ENCODE measurements around the gene MARCHF10. TPM values are rescaled to one million over a fixed set of nuclear protein-coding genes. Genes with fewer than 3 reads are reported as not detected.

MARCHF10 gene
- total RNA-seq, 2 experiments from 2014 or later: not detected

DNA sequence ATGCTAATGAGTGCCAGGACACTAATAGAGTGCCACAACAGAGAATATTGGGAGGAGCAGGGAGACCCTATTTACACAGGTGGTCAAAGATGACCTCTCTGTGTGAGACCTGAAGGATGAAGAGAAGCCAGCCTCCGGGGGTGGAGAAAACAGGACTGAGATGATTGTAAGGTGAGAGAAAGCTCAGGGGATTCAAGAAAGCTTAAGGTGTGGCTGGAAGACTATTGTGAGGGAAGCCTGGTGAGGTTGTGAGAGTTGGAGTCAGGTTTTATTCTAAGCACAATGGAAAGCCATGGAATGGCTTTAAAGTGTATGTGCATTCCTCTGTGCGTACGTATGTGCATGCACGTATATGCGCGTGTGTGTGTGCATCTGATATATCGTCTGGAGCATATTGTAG is 10.4 kb upstream of the MARCHF10 start:
- Mint-ChIP-seq H3K4me1 (ENCODE audit: low read depth) (peaks cover 7% of the 10 kb centered on the region), H3K27me3 (ENCODE audit: low read depth) (peaks cover 17% of the 10 kb centered on the region), H3K27ac (no peak overlapping the region), H3K4me3 (no peak overlapping the region), H3K36me3 (ENCODE audit: low read depth) (no peaks in the 10 kb centered on the region), H3K9me3 (ENCODE audit: insufficient read depth) (peaks cover 5% of the 10 kb centered on the region)
- ChIA-PET CTCF (no interaction called here), POLR2A (interaction anchor here (0.7 kb wide), 1 partner anchor 788 kb away, joined by 4 read pairs; no protein-coding TSS in a partner anchor)
- DNase-seq (no peak), ATAC-seq (no peak)

DNA sequence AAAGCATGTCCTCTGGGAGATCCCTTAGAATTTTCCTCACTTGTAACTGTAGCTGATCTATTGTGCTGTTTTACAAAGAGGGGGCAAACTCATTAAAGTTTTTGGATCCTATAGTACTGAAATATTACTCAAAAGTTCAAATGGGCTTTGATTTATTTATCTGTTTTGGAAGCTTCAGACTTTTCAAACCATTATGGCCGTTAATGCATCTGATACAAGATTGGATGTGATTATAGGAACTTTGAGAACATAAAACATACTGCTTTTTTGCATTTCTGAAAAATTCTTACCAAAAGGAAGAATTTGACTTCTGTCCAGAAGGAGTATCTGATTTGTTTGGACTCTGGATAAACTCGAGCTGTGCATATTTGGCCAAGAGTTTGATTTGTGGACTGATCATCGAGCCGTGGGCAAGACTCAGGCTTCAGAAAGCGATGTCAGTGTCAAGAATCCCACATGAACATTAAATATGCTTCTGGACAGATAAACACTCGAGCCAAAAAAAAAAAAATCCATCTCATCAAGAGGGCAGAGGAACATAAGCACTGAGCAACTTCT is 8.2 kb upstream of the MARCHF10 start:
- POLR2A ChIA-PET: no interaction called here
- no peak overlapping the region for H3K27ac Mint-ChIP-seq
- ATAC-seq (no peak), DNase-seq (no peak)
- H3K27me3 Mint-ChIP-seq (ENCODE audit: low read depth): peaks cover 21% of the 10 kb centered on the region
- no peak overlapping the region for H3K4me3 Mint-ChIP-seq
- H3K4me1 Mint-ChIP-seq (ENCODE audit: low read depth): peaks cover 7% of the 10 kb centered on the region
- CTCF ChIA-PET: no interaction called here
- no peaks in the 10 kb centered on the region for H3K36me3 Mint-ChIP-seq (ENCODE audit: low read depth)
- peaks cover 5% of the 10 kb centered on the region for H3K9me3 Mint-ChIP-seq (ENCODE audit: insufficient read depth)

DNA sequence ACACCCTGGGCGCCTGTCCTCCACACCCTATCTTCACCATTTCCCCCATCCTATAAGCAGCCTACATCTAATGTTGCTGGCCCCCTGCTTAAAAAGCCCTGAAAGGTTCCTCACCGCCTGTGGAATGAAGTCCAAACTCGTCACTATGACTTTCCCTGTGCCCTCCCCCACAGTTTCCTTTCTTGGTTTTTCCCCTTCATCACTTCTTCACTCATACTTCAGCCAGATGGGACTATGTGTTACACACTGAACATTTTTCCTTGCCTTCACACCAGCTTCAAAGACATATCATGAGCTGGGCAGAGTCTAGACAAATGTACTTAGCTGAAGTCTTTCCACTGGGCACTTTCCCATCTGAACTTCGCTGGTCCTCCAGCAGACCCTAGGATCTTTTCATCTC is 1.5 kb upstream of the MARCHF10 start:
- H3K27me3 Mint-ChIP-seq (ENCODE audit: low read depth): peaks cover 46% of the 10 kb centered on the region
- H3K4me1 Mint-ChIP-seq (ENCODE audit: low read depth): no peaks in the 10 kb centered on the region
- H3K36me3 Mint-ChIP-seq (ENCODE audit: low read depth): no peaks in the 10 kb centered on the region
- H3K27ac Mint-ChIP-seq: no peak overlapping the region
- ChIA-PET POLR2A (no interaction called here), CTCF (no interaction called here)
- ATAC-seq: no peak
- no peak overlapping the region for H3K4me3 Mint-ChIP-seq
- peaks cover 5% of the 10 kb centered on the region for H3K9me3 Mint-ChIP-seq (ENCODE audit: insufficient read depth)
- no peak for DNase-seq

DNA sequence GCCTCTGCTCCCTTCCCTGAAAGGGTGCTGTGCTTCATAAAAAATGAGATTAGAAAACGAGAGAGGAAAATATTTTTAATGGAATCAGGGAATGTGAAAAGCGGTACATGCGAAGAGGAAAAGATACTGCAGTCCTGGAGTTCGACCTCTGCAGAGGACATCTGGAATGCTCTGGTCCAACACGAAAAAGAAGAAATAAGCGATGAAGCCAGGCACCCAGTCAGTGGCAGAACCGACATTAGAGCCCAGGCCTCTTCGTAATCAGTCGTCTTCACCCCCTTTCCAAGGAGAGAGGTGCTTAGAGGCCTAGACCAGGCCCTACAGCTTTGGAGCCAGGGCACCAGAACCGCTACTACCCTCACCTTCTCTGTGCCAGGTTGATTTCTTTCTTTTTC is 459 bp upstream of the MARCHF10 start:
- Mint-ChIP-seq H3K27me3 (ENCODE audit: low read depth) (peaks cover 40% of the 10 kb centered on the region), H3K4me1 (ENCODE audit: low read depth) (no peaks in the 10 kb centered on the region), H3K27ac (no peak overlapping the region), H3K4me3 (no peak overlapping the region), H3K36me3 (ENCODE audit: low read depth) (no peaks in the 10 kb centered on the region), H3K9me3 (ENCODE audit: insufficient read depth) (peaks cover under 1% of the 10 kb centered on the region)
- ChIA-PET POLR2A (no interaction called here), CTCF (no interaction called here)
- DNase-seq (no peak), ATAC-seq (no peak)

DNA sequence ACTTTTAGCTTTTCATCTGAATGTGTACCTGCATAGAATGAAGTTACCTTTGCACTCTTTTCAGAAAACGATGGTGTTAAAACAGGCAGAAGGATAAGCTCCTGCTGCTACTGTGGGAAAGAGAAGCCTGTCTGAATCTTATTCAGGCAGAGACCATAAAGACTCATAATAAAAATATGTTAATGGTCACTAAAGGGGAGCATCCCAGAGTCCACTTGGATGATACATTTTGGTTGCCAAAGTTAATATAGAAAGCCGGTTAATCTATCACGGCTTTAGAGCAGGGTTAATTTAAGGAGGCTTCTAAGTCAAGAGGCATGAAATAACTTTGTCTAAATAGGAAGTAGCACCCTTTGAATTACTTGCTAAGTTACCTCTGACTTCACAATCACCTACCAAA is 2.9 kb downstream of the MARCHF10 start:
- Mint-ChIP-seq H3K9me3 (ENCODE audit: insufficient read depth) (no peaks in the 10 kb centered on the region), H3K27ac (no peak overlapping the region), H3K4me3 (no peak overlapping the region), H3K36me3 (ENCODE audit: low read depth) (no peaks in the 10 kb centered on the region), H3K27me3 (ENCODE audit: low read depth) (peaks cover 36% of the 10 kb centered on the region), H3K4me1 (ENCODE audit: low read depth) (no peaks in the 10 kb centered on the region)
- ChIA-PET POLR2A (no interaction called here), CTCF (no interaction called here)
- no peak for DNase-seq
- ATAC-seq: no peak

DNA sequence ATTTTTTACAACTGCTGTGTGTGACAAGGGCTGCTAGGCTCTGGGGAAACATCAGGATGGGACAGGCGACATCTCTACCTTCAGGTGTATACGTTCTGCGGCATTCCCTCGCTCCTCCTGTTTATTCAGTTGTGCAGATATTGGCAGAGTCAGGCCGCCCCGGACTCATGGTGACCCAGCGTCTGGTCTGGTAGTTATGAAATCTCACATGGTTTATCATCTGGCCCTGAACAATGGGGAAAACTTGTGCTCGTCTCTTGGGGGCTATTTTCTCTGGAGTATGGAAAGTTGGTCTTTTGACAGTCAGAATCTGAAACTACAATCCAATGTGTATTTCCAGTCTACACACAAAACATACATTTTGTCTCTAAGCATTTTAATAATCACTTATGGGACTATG is 3.3 kb downstream of the MARCHF10 start:
- Mint-ChIP-seq H3K9me3 (ENCODE audit: insufficient read depth) (no peaks in the 10 kb centered on the region), H3K36me3 (ENCODE audit: low read depth) (no peaks in the 10 kb centered on the region), H3K27ac (no peak overlapping the region), H3K27me3 (ENCODE audit: low read depth) (peaks cover 35% of the 10 kb centered on the region), H3K4me3 (no peak overlapping the region), H3K4me1 (ENCODE audit: low read depth) (no peaks in the 10 kb centered on the region)
- DNase-seq: no peak
- ChIA-PET CTCF (no interaction called here), POLR2A (no interaction called here)
- no peak for ATAC-seq

DNA sequence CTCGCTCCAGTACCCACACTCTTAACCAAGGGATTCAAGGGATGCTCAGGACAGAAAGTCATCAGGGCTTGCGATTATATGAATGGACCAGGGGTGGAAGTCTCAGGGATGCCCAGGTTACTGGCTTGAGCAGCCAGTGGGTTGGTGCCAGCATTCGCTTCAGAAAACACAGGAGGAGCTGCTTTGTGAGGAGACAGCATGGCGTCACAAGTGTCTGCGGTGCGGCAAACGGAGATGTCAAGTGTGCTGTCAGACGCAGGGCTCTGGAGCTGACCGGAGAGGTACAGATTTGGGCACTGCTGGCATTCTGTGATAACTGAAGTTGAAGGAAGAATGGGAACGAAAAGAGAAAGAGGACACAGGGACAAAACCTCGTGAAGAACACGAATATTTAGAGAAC is 4.1 kb downstream of the MARCHF10 start:
- Mint-ChIP-seq H3K27ac (no peak overlapping the region), H3K36me3 (ENCODE audit: low read depth) (no peaks in the 10 kb centered on the region), H3K4me3 (no peak overlapping the region), H3K4me1 (ENCODE audit: low read depth) (no peaks in the 10 kb centered on the region), H3K9me3 (ENCODE audit: insufficient read depth) (no peaks in the 10 kb centered on the region), H3K27me3 (ENCODE audit: low read depth) (peaks cover 28% of the 10 kb centered on the region)
- ChIA-PET POLR2A (no interaction called here), CTCF (no interaction called here)
- no peak for ATAC-seq
- DNase-seq: no peak

DNA sequence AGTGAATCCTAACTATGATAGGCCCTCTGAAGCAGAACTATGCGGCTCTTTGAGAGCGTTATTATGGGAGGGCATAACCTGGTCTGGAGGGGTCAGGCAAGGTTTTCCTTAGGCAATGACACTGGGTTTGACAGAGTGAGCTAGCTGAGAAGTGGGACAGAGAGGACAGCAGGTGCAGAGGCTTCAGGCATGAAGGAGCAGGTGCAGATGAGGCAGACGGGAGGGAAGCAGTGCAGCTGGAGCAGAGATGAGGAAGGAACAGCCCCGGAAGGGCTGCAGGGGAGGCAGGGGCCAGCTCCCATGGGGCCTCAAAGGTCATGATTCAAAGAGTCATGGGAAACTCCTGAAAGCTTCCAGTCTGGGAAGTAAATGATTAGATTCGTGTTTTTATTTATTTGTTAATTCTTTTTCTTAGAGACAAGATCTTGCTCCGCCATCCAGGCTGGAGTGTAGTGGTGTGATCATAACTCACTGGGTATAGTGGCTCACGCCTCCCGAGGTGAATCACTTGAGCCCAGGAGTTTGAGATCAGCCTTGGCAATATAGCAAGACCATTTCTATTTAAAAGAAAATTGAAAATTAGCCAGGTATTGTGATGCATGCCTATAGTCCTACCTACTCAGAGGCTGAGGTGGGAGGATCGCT is 5.4 kb downstream of the MARCHF10 start:
- Mint-ChIP-seq H3K27ac (no peak overlapping the region), H3K4me3 (no peak overlapping the region), H3K27me3 (ENCODE audit: low read depth) (peaks cover 22% of the 10 kb centered on the region), H3K4me1 (ENCODE audit: low read depth) (no peaks in the 10 kb centered on the region), H3K9me3 (ENCODE audit: insufficient read depth) (no peaks in the 10 kb centered on the region), H3K36me3 (ENCODE audit: low read depth) (no peaks in the 10 kb centered on the region)
- ATAC-seq (no peak), DNase-seq (no peak)
- POLR2A ChIA-PET: no interaction called here
- CTCF ChIA-PET: no interaction called here

DNA sequence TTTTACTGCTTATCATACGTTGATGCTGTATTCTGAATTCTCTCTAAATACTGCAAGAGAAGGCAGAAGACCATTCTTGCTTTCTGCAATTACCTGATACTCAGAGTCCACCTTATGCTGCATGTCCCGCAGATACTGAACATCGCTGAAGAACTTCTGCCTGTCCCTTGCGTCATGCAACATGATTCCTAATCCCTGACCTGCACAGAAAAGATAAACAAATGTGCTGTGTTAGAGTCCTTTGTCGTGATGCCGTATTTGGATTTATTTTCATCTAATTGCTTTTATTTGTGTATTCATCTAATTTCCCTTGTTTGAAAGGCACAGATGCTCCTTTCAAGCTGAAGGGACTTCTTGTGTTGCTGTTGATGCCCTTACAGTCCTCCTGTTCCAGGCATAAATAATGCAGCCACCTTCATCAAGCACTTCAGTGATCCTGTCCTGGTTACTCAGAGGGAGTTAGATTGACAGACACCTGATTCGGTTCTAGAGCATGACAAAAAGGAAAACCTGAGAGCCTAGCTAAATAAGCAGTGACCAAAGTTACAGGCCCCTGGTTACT is 6.5 kb downstream of the MARCHF10 start:
- H3K27me3 Mint-ChIP-seq (ENCODE audit: low read depth): peaks cover 12% of the 10 kb centered on the region
- no peaks in the 10 kb centered on the region for H3K36me3 Mint-ChIP-seq (ENCODE audit: low read depth)
- POLR2A ChIA-PET: no interaction called here
- H3K4me1 Mint-ChIP-seq (ENCODE audit: low read depth): no peaks in the 10 kb centered on the region
- H3K4me3 Mint-ChIP-seq: no peak overlapping the region
- H3K27ac Mint-ChIP-seq: no peak overlapping the region
- CTCF ChIA-PET: no interaction called here
- no peaks in the 10 kb centered on the region for H3K9me3 Mint-ChIP-seq (ENCODE audit: insufficient read depth)
- ATAC-seq (no peak), DNase-seq (no peak)

DNA sequence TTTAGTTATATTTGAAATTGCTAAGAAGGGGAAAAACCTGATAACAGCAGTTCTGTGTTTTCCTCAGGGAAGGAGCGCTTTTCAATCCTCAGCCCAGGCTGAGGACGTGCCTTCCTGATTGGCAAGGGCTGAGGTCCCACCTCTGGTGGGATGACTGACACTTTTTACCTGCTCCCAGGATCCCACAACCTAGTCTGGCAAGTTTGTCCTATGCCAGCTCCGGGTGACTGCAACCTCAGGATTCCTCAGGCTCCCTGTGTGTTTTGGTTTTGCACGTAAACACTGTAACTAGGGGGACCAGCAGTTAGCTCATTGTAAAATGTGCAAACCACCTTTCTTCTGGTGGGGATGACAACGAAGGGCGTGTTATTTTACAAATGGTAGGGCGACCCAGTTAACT is 7.5 kb downstream of the MARCHF10 start:
- H3K4me1 Mint-ChIP-seq (ENCODE audit: low read depth): no peaks in the 10 kb centered on the region
- no peak overlapping the region for H3K4me3 Mint-ChIP-seq
- ChIA-PET POLR2A (no interaction called here), CTCF (no interaction called here)
- no peak overlapping the region for H3K27ac Mint-ChIP-seq
- no peaks in the 10 kb centered on the region for H3K9me3 Mint-ChIP-seq (ENCODE audit: insufficient read depth)
- ATAC-seq: no peak
- no peaks in the 10 kb centered on the region for H3K36me3 Mint-ChIP-seq (ENCODE audit: low read depth)
- no peak for DNase-seq
- H3K27me3 Mint-ChIP-seq (ENCODE audit: low read depth): peaks cover 5% of the 10 kb centered on the region

DNA sequence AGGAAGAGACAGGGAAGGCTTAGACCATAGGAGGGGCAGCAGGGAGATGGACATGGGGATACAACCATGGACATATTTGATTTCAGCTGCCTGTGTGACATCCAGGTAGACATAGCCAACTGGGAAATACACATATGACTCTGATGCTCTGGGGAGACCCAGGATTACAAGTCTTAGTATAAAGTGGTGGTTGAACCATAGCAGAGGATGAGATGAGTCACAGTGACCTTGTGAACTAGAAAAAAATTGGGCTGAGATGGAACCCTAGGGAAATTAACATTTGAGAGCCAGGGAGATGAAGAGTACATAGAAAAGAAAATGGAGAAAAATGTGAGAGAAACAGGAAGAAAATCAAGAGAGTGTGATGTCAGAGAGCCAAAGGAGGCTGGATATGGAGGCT is 10.2 kb downstream of the MARCHF10 start:
- H3K9me3 Mint-ChIP-seq (ENCODE audit: insufficient read depth): no peaks in the 10 kb centered on the region
- ATAC-seq: no peak
- H3K4me1 Mint-ChIP-seq (ENCODE audit: low read depth): peaks cover 6% of the 10 kb centered on the region

DNA sequence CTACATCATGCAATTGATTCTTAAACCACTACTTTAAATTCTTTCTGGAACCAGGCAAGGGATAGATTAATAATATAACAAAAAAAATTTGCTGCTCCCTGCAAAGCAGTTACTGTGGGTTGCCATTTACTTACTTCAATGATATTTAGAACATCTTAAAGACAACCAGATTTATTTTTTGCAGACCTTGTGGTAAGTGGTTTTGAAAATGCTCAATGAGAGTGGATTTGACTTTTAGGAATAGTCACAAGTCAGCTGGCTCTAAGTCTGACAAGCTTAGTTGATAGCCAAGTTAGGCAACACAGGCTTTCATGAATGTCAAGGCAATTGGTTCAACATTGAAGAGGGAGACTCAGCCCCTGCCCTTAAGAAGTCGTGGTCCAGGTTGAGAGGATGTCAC is 11.8 kb downstream of the MARCHF10 start:
- Mint-ChIP-seq H3K4me3 (no peak overlapping the region), H3K27me3 (ENCODE audit: low read depth) (peaks cover 10% of the 10 kb centered on the region), H3K9me3 (ENCODE audit: insufficient read depth) (no peaks in the 10 kb centered on the region), H3K36me3 (ENCODE audit: low read depth) (peaks cover 6% of the 10 kb centered on the region), H3K27ac (no peak overlapping the region), H3K4me1 (ENCODE audit: low read depth) (peaks cover 6% of the 10 kb centered on the region)
- DNase-seq: no peak
- no peak for ATAC-seq
- ChIA-PET CTCF (no interaction called here), POLR2A (no interaction called here)

More for the DNA sequence above, 10.2 kb downstream of the MARCHF10 start:
- no peak for DNase-seq
- Mint-ChIP-seq H3K36me3 (ENCODE audit: low read depth) (peaks cover 6% of the 10 kb centered on the region), H3K27me3 (ENCODE audit: low read depth) (peaks cover 11% of the 10 kb centered on the region), H3K27ac (no peak overlapping the region), H3K4me3 (no peak overlapping the region)
- ChIA-PET CTCF (interaction anchor here (1.2 kb wide), 1 partner anchor 125 kb away, joined by 3 read pairs; no protein-coding TSS in a partner anchor), POLR2A (no interaction called here)

DNA sequence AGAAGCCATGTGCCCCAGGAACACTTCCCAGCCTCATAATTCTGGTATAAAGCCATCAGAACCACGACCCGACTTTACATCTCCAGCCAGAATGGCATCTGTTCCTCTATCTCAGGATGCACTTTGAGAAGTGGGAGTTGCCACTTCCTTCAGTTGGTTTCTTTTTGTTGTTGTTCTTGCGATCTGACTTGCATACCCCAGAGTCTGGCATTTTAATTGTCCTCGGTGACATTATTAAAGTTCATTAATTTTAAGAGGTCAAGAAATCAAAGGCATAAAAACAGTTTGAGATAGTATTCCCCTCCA is 13.5 kb downstream of the MARCHF10 start:
- ATAC-seq: no peak
- Mint-ChIP-seq H3K4me3 (no peak overlapping the region), H3K27ac (peak overlapping the region; percentile 22)

More for the DNA sequence above, 13.5 kb downstream of the MARCHF10 start:
- ChIA-PET CTCF (no interaction called here), POLR2A (no interaction called here)
- no peak for DNase-seq
- peaks cover 6% of the 10 kb centered on the region for H3K36me3 Mint-ChIP-seq (ENCODE audit: low read depth)
- peaks cover 6% of the 10 kb centered on the region for H3K4me1 Mint-ChIP-seq (ENCODE audit: low read depth)
- peaks cover 16% of the 10 kb centered on the region for H3K27me3 Mint-ChIP-seq (ENCODE audit: low read depth)
- H3K9me3 Mint-ChIP-seq (ENCODE audit: insufficient read depth): no peaks in the 10 kb centered on the region
